Measurements from ENCODE around the gene ESCO1.
"Not testable (repeated sequence)": the region's sequence is repeated elsewhere in the genome, so short reads cannot be mapped to it uniquely, and the experiment has no call there.

ESCO1 gene

GRCh38 chr18:21600526-21601410 is at the start of gene ESCO1:
ESCO1 (minus strand) TSS chr18:21600704; CDS start chr18:21574843, 25,861 bp downstream.
- DNase-seq (ENCODE audit: low read depth), result peak; percentile 98

- not testable (repeated sequence) for DNase-seq (ENCODE audit: low read depth)
Observed at GRCh38 chr18:21640375-21640774, 39.9 kb upstream of the ESCO1 start.

GRCh38 chr18:21638822-21639221 is 38.3 kb upstream of the ESCO1 start:
- no peak for DNase-seq (ENCODE audit: low read depth)

- no peak for DNase-seq (ENCODE audit: low read depth)
Observed at GRCh38 chr18:21636769-21637168, 36.3 kb upstream of the ESCO1 start.

GRCh38 chr18:21634588-21635199 is 34.2 kb upstream of the ESCO1 start:
- no peak for DNase-seq (ENCODE audit: low read depth)

GRCh38 chr18:21632393-21632792 is 31.9 kb upstream of the ESCO1 start:
- no peak for DNase-seq (ENCODE audit: low read depth)

GRCh38 chr18:21629089-21629832 is 28.8 kb upstream of the ESCO1 start:
- DNase-seq (ENCODE audit: low read depth), result no peak

GRCh38 chr18:21621640-21622039 is 21.1 kb upstream of the ESCO1 start:
- not testable (repeated sequence) for DNase-seq (ENCODE audit: low read depth)

- peak; percentile 79 for DNase-seq (ENCODE audit: low read depth)
Observed at GRCh38 chr18:21612125-21613039, 11.9 kb upstream of the ESCO1 start, which contains the start of gene SNRPD1. SNRPD1 (plus strand) TSS chr18:21612314; CDS start chr18:21612430, 116 bp downstream.

GRCh38 chr18:21611401-21612124 is 11.1 kb upstream of the ESCO1 start:
- not testable (repeated sequence) for DNase-seq (ENCODE audit: low read depth)

GRCh38 chr18:21605213-21605612 is 4.7 kb upstream of the ESCO1 start:
- DNase-seq (ENCODE audit: low read depth), result no peak

- no peak for DNase-seq (ENCODE audit: low read depth)
Observed at GRCh38 chr18:21604671-21605070, 4.2 kb upstream of the ESCO1 start.

GRCh38 chr18:21602299-21602587 is 1.7 kb upstream of the ESCO1 start:
- no peak for DNase-seq (ENCODE audit: low read depth)

GRCh38 chr18:21599585-21600525 is 649 bp downstream of the ESCO1 start:
- no peak for DNase-seq (ENCODE audit: low read depth)

GRCh38 chr18:21598726-21599584 is 1.5 kb downstream of the ESCO1 start:
- no peak for DNase-seq (ENCODE audit: low read depth)

GRCh38 chr18:21597620-21598019 is 2.9 kb downstream of the ESCO1 start:
- no peak for DNase-seq (ENCODE audit: low read depth)

GRCh38 chr18:21593540-21594257 is 6.8 kb downstream of the ESCO1 start:
- no peak for DNase-seq (ENCODE audit: low read depth)

GRCh38 chr18:21592361-21592760 is 8.1 kb downstream of the ESCO1 start:
- not testable (repeated sequence) for DNase-seq (ENCODE audit: low read depth)

Measured in fibroblast of the conjunctiva (primary cell).